HG02610 (cell line): Measurements from ENCODE around the gene STRA8.

Source experiments
- ATAC-seq: cut with Tn5 transposase; IDR thresholded peaks from one replicate; pipeline ENCODE4 v1.9.1; 2021; ENCODE audit warnings: mild to moderate bottlenecking, moderate library complexity; ENCODE audit not compliant: unreplicated experiment

STRA8 gene

GRCh38 chr7:135263321-135263970, 29.8 kb downstream of the STRA8 start:
- ATAC-seq = no peak

- no peak for ATAC-seq
Measured at GRCh38 chr7:135265637-135266036, 32.0 kb downstream of the STRA8 start.

- no peak for ATAC-seq
Measured at GRCh38 chr7:135269921-135270320, 36.3 kb downstream of the STRA8 start.

GRCh38 chr7:135270577-135271254, 37.1 kb downstream of the STRA8 start:
- ATAC-seq = no peak

- no peak for ATAC-seq
Measured at GRCh38 chr7:135271255-135271615, 37.6 kb downstream of the STRA8 start.

GRCh38 chr7:135272303-135272702, 38.7 kb downstream of the STRA8 start:
- no peak for ATAC-seq

GRCh38 chr7:135273581-135273980, 39.9 kb downstream of the STRA8 start:
- no peak for ATAC-seq

GRCh38 chr7:135274495-135275268, 41.0 kb downstream of the STRA8 start:
- ATAC-seq = peak; percentile 75

GRCh38 chr7:135275971-135276580, 42.4 kb downstream of the STRA8 start:
- no peak for ATAC-seq

- ATAC-seq = no peak
Measured at GRCh38 chr7:135277161-135277560, 43.5 kb downstream of the STRA8 start.

- peak; percentile 95 for ATAC-seq
Measured at GRCh38 chr7:135281363-135281949, 47.8 kb downstream of the STRA8 start.

GRCh38 chr7:135282561-135283254, 49.1 kb downstream of the STRA8 start:
- no peak for ATAC-seq

GRCh38 chr7:135283959-135284638, 50.5 kb downstream of the STRA8 start:
- ATAC-seq = no peak

GRCh38 chr7:135285547-135286233, 52.1 kb downstream of the STRA8 start:
- no peak for ATAC-seq

GRCh38 chr7:135286876-135287275, 53.2 kb downstream of the STRA8 start:
- no peak for ATAC-seq

- ATAC-seq = no peak
Measured at GRCh38 chr7:135290594-135290993, 57.0 kb downstream of the STRA8 start.

- no peak for ATAC-seq
Measured at GRCh38 chr7:135291809-135292253, 58.2 kb downstream of the STRA8 start.

GRCh38 chr7:135299235-135299634, 65.6 kb downstream of the STRA8 start:
- no peak for ATAC-seq
